Right lobe of liver (tissue), 6 donors: Measurements from ENCODE around the gene SYNE3. TPM values are rescaled to one million over a fixed set of nuclear protein-coding genes. Genes with fewer than 3 reads are reported as not detected.

Source experiments
- ATAC-seq, 4 donors: fragments of 200-7000 bp; cut with Tn5 transposase; one replicate each; pipeline ENCODE4 v1.9.1; 2020; ENCODE audit warnings: mild to moderate bottlenecking in 4 of 4, moderate library complexity in 4 of 4
- DNase-seq, 3 donors: peaks; one replicate each; pipeline ENCODE4 v3.0.0-alpha.2; 2020
- H3K27ac ChIP-seq, 3 donors: fragments of 200-600 bp; one replicate each; pipeline ENCODE4 v1.8.0; 2022
- H3K27me3 ChIP-seq, 2 donors: fragments of 200-600 bp; one replicate each; pipeline ENCODE4 v1.8.0; 2022
- H3K36me3 ChIP-seq, 4 donors: fragments of 200-600 bp; sonication (generic) in 1 of 4; one replicate each; pipeline versions ENCODE4 v1.5.1 to v1.8.0; 2017 to 2022; ENCODE audit warnings: control low read depth in 1 of 4
- H3K4me1 ChIP-seq, 4 donors: fragments of 200-600 bp; sonication (generic) in 1 of 4; one replicate each; pipeline versions ENCODE4 v1.5.1 to v1.8.0; 2017 to 2022; ENCODE audit warnings: control low read depth in 1 of 4
- H3K4me3 ChIP-seq, 3 donors: fragments of 200-600 bp; one replicate each; pipeline ENCODE4 v1.8.0; 2022
- H3K9me3 ChIP-seq, 4 donors: fragments of 200-600 bp; sonication (generic) in 1 of 4; one replicate each; pipeline versions ENCODE4 v1.5.1 to v1.8.0; 2017 to 2022; ENCODE audit warnings: control low read depth in 1 of 4
- POLR2A ChIP-seq: fragments of 450-650 bp; IDR thresholded peaks from one replicate; pipeline ENCODE4 v1.6.1; 2017; ENCODE audit warnings: antibody characterized with exemption, mild to moderate bottlenecking
- WGBS: methylation state at CpG from one replicate; pipeline ENCODE4 v1.1.6; 2018; ENCODE audit warnings: low coverage, low lambda C conversion rate; ENCODE audit not compliant: insufficient coverage; ENCODE audit errors: missing lambda C conversion rate; 5-methylcytosine and 5-hydroxymethylcytosine counted together
- intact Hi-C, 2 donors: fragments of 100-400 bp; cut with DNase I; formaldehyde crosslinking; loops; one replicate each; pipeline versions ENCODE4 v1.11.2 to v1.14.1; 2022
- total RNA-seq, 6 experiments: library from RNA; depleted of rRNA in 2 of 6; stranded (reverse); fragments of >200 nt in 2 of 6; fragmentation: NEBNext Ultra II Directional in 3 of 6; extraction: Animal tissue kit (Norgen Biotek cat#: 25700) in 3 of 6; gene quantifications; one replicate each; pipeline versions ENCODE4 v1.1.0 to v1.2.4, GENCODE V29; 2016 to 2023
- TF ChIP-seq, protein P1 (sequence below), 4 donors: fragments of 200-600 bp in 3 of 4; fragments of 450-650 bp in 1 of 4; IDR thresholded peaks; one replicate each; pipeline versions ENCODE4 v1.5.1 to v1.8.0; 2016 to 2022; ENCODE audit warnings: antibody characterized with exemption in 4 of 4, mild to moderate bottlenecking in 2 of 4
- donor health status: DM: no; HTN: yes; CAD: no.
- donor health status: DM: no; HTN: no; CAD: no.
- donor health status: DM: no; HTN: no; CAD: no.
- donor health status: DM: no; HTN: yes; CAD: no.
- donor health status: DM: no; HTN: yes; CAD: no.

SYNE3 gene
- total RNA-seq, 6 experiments from 2014 or later: 3.7 to 11.6 (median 5.0) TPM

DNA sequence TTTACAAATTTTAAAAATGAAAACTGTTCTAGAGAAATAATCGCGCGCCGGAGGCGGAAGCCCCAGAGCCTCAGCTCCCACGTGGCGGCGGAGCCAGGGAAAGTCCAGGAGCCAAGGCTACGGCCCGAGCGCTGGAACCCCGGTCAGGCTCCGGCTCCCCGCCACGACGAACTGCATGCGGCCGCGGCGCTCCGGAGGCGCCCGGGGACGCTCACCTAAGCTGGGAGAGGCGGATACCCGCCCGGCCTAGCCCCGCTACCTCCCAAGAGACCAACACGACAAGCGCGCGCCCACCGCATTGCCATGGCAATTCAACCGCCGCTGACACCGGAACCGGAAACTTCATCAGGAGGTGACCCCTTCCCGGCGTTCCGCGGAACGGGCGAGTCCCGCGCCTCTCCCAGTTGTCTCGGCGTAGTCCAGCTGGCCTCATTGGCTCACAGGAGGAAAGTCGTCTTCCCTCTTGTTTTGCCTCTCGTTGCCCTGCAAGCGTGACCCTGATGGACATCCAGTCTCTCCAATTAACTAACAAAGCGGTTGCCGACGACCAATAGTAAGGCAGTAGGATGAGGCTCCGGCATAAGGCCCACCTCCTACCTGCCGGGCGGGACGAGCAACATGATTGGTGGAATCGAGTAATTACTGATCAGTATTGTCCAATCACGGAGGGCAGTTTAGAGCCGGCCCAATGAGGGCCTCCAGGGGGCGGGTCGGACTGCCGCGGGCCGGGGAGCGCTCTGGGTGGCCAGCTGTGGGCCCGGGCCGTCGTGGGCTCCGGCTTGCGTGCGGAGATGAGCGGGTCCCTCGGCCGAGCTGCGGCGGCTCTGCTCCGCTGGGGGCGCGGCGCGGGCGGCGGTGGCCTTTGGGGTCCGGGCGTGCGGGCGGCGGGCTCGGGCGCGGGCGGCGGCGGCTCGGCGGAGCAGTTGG is 18.1 kb upstream of the SYNE3 start, which contains the start of gene GLRX5:
TSS of gene GLRX5 (plus strand) at position 752 of the 927 bp plus-strand sequence. CDS start at position 792, 40 bp downstream.
- intact Hi-C loops: no loop called here
- peak within 1 kb of the TSS; percentile 88 to 95 (median 91) for H3K4me3 ChIP-seq
- no peaks in the 10 kb centered on the region for H3K27me3 ChIP-seq
- peaks cover 0 to 65% (median 12%) of the 10 kb centered on the region in 4 donors for H3K4me1 ChIP-seq
- H3K36me3 ChIP-seq: no peaks in the 10 kb centered on the region
- 0% methylated on average over 28 of the region's 97 CpGs for WGBS
- ATAC-seq (peak; percentile 79 to 94 (median 90)), DNase-seq (peak; percentile 97 to 99 (median 98))
- no peaks in the 10 kb centered on the region for H3K9me3 ChIP-seq
- TF ChIP-seq POLR2A: peak; percentile 90
- TF ChIP-seq, protein P1, sequence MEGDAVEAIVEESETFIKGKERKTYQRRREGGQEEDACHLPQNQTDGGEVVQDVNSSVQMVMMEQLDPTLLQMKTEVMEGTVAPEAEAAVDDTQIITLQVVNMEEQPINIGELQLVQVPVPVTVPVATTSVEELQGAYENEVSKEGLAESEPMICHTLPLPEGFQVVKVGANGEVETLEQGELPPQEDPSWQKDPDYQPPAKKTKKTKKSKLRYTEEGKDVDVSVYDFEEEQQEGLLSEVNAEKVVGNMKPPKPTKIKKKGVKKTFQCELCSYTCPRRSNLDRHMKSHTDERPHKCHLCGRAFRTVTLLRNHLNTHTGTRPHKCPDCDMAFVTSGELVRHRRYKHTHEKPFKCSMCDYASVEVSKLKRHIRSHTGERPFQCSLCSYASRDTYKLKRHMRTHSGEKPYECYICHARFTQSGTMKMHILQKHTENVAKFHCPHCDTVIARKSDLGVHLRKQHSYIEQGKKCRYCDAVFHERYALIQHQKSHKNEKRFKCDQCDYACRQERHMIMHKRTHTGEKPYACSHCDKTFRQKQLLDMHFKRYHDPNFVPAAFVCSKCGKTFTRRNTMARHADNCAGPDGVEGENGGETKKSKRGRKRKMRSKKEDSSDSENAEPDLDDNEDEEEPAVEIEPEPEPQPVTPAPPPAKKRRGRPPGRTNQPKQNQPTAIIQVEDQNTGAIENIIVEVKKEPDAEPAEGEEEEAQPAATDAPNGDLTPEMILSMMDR (IDR thresholded peaks at IDR 0.05): peak in 2 of 4 donors; percentile 21 to 32
- H3K27ac ChIP-seq: peak within 1 kb of the TSS; percentile 24 to 87 (median 77)

DNA sequence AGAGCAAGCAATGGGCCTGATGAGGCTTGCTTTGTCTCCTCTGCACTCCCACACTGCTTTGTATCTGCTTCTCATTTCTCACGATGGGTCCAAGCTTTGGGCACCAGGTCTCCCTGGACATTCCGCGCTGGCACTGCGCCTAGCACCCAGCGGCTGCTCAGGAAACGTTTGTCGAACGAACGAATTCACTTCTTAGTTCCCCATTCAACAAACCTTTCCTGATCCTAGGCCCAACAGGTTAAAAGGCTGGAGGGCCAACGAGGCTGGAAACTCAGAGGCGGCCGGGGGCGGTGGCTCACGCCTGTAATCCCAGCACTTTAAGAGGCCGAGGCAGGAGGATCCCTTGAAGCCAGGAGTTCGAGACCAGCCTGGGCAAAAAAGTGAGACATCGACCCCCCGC is 17.4 kb upstream of the SYNE3 start:
- H3K4me1 ChIP-seq: peaks cover 0 to 59% (median 9%) of the 10 kb centered on the region in 4 donors
- 1% methylated on average over 15 of the region's 18 CpGs for WGBS
- intact Hi-C loops: no loop called here

DNA sequence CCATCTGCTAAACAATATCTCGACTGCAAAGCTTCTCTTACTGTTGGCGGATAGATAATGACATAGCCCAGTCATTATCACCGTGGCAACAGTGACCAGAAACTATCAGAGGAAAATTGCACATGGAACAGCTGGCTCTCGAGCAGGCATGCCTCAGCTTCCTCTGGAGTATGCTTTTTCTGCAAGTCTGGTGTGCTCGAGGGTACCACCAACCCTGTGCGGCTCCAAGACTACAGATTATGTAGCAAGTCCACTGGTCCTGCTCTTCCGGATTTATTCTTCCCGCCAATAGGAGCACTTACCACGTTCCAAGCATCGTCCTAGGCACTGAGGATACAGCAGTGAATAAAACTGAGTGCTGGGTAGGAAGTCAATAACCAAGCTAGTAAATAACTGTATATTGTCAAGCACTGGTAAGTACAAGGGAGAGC is 17.0 kb upstream of the SYNE3 start:
- Histone ChIP-seq H3K36me3 (no peaks in the 10 kb centered on the region), H3K27ac (peak overlapping the region in 2 of 3 donors; percentile 11 to 64), H3K4me3 (peak overlapping the region; percentile 88 to 95 (median 91)), H3K4me1 (peaks cover 0 to 55% (median 7%) of the 10 kb centered on the region in 4 donors), H3K9me3 (no peaks in the 10 kb centered on the region), H3K27me3 (no peaks in the 10 kb centered on the region)
- intact Hi-C loops: no loop called here
- DNase-seq (no peak), ATAC-seq (no peak)
- under 1% methylated on average over 10 of the region's 10 CpGs for WGBS
- TF ChIP-seq, protein P1 (IDR thresholded peaks at IDR 0.05): no peak
- TF ChIP-seq POLR2A: no peak

More for the DNA sequence above, 17.4 kb upstream of the SYNE3 start:
- H3K36me3 ChIP-seq: no peaks in the 10 kb centered on the region
- peak overlapping the region; percentile 88 to 95 (median 91) for H3K4me3 ChIP-seq
- H3K9me3 ChIP-seq: no peaks in the 10 kb centered on the region
- ATAC-seq: no peak
- H3K27ac ChIP-seq: peak overlapping the region; percentile 11 to 64 (median 46)
- TF ChIP-seq, protein P1 (IDR thresholded peaks at IDR 0.05): no peak
- DNase-seq: peak in 1 of 3 donors; percentile 59
- H3K27me3 ChIP-seq: no peaks in the 10 kb centered on the region

DNA sequence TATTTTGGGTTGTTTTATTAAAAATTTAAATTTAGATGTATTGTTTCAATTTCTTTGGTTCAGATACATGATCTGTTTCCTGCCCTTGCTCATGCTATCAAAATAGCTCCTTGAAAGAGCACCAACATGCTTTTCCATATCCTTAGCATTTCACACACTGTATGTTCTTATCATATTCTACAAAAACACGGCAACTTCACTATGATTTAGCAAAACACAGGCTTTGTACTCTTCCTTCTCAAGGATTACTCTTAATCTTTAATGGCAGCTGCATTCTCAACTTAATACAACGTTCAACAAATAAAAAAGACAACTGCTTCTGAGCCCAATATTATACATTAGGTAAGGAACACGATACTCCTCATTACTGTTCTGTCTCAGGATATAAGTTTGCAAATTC is 15.5 kb upstream of the SYNE3 start:
- ATAC-seq (no peak), DNase-seq (no peak)
- H3K36me3 ChIP-seq: no peaks in the 10 kb centered on the region
- TF ChIP-seq, protein P1 (IDR thresholded peaks at IDR 0.05): no peak
- no peak for TF ChIP-seq POLR2A
- no peaks in the 10 kb centered on the region for H3K27me3 ChIP-seq
- H3K9me3 ChIP-seq: no peaks in the 10 kb centered on the region
- H3K4me1 ChIP-seq: peaks cover 0 to 52% (median 12%) of the 10 kb centered on the region in 4 donors
- intact Hi-C loops: no loop called here
- H3K27ac ChIP-seq: peak overlapping the region in 2 of 3 donors; percentile 3 to 5
- 39% methylated on average over 3 of the region's 3 CpGs for WGBS
- H3K4me3 ChIP-seq: peak overlapping the region in 1 of 3 donors; percentile 91
